ENCODE measurements around the gene ABHD1.

DNA sequence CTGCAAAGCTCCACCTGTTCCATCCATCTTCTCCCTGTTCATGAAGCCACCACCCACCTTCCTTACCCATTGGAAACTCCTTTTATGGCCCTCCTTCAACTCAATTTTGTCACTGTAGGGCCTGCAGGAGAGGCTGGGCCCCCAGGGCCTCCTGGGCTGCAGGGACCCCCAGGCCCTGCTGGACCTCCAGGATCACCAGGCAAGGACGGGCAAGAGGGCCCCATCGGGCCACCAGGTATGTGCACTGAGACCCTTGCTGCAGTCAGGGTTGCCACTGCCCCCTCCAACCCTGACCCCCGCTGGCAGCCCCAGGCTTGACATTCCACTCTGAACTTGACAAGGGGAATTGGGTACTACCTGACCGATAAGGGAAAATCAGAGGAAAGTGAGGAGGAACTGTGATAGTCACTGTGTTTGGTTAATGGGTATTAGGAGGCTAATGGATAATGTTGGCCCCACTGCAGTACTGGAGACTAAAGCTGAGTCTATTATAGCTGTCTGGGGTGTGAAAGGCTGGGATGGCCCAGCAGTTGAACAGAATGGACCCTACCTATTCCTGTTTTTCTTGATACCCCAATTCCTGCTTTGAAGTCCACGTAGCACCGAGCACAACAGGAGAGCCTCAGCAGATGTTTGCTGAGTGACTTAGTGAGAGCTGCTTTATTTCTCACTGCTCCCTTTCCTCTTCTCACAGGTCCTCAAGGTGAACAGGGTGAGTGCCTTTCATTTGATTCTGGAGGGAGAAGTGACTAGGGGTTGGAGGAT is 39.1 kb upstream of the ABHD1 start:
- TF ChIP-seq, protein P1, sequence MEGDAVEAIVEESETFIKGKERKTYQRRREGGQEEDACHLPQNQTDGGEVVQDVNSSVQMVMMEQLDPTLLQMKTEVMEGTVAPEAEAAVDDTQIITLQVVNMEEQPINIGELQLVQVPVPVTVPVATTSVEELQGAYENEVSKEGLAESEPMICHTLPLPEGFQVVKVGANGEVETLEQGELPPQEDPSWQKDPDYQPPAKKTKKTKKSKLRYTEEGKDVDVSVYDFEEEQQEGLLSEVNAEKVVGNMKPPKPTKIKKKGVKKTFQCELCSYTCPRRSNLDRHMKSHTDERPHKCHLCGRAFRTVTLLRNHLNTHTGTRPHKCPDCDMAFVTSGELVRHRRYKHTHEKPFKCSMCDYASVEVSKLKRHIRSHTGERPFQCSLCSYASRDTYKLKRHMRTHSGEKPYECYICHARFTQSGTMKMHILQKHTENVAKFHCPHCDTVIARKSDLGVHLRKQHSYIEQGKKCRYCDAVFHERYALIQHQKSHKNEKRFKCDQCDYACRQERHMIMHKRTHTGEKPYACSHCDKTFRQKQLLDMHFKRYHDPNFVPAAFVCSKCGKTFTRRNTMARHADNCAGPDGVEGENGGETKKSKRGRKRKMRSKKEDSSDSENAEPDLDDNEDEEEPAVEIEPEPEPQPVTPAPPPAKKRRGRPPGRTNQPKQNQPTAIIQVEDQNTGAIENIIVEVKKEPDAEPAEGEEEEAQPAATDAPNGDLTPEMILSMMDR (IDR thresholded peaks at IDR 0.05): no peak
- TF ChIP-seq EP300 (IDR thresholded peaks at IDR 0.05) (no peak), POLR2A (IDR thresholded peaks at IDR 0.05) (no peak)
